Lower lobe of right lung (tissue), 2 donors: Measurements from ENCODE around the gene HNRNPL. TPM values are rescaled to one million over a fixed set of nuclear protein-coding genes. Genes with fewer than 3 reads are reported as not detected.
"Not testable (repeated sequence)": the region's sequence is repeated elsewhere in the genome, so short reads cannot be mapped to it uniquely, and the experiment has no call there.

ENCODE experiments used
- ATAC-seq, 2 donors: fragments of 200-7000 bp; cut with Tn5 transposase; one replicate each; pipeline ENCODE4 v1.9.1; 2020 to 2022; ENCODE audit warnings: mild to moderate bottlenecking in 2 of 2, moderate library complexity in 2 of 2
- DNase-seq: peaks from one replicate; pipeline ENCODE4 v3.0.0-alpha.2; 2020
- H3K27ac ChIP-seq: fragments of 200-600 bp; one replicate; pipeline ENCODE4 v1.8.0; 2022
- H3K27me3 ChIP-seq: fragments of 200-600 bp; one replicate; pipeline ENCODE4 v1.8.0; 2022; ENCODE audit warnings: low read depth
- H3K36me3 ChIP-seq: fragments of 200-600 bp; one replicate; pipeline ENCODE4 v1.8.0; 2022; ENCODE audit warnings: mild to moderate bottlenecking
- H3K4me1 ChIP-seq: fragments of 200-600 bp; one replicate; pipeline ENCODE4 v1.8.0; 2022
- H3K4me3 ChIP-seq: fragments of 200-600 bp; one replicate; pipeline ENCODE4 v1.8.0; 2022; ENCODE audit warnings: mild to moderate bottlenecking
- H3K9me3 ChIP-seq: fragments of 200-600 bp; one replicate; pipeline ENCODE4 v1.8.0; 2022
- CTCF ChIP-seq: fragments of 200-600 bp; IDR thresholded peaks from one replicate; pipeline ENCODE4 v1.8.0; 2022; ENCODE audit warnings: antibody characterized with exemption, mild to moderate bottlenecking
- intact Hi-C: fragments of 100-400 bp; cut with DNase I; formaldehyde crosslinking; loops from one replicate; pipeline ENCODE4 v1.11.0; 2022
- total RNA-seq: library from RNA; stranded (reverse); fragmentation: NEBNext Ultra II Directional; extraction: Animal tissue kit (Norgen Biotek cat#: 25700); gene quantifications from one replicate; pipeline ENCODE4 v1.2.1, GENCODE V29; 2021
- donor health status: DM: no; HTN: yes; CAD: no; lungs with severe emphysema.

HNRNPL gene
- total RNA-seq, 1 donor from 2014 or later = 274 TPM

DNA sequence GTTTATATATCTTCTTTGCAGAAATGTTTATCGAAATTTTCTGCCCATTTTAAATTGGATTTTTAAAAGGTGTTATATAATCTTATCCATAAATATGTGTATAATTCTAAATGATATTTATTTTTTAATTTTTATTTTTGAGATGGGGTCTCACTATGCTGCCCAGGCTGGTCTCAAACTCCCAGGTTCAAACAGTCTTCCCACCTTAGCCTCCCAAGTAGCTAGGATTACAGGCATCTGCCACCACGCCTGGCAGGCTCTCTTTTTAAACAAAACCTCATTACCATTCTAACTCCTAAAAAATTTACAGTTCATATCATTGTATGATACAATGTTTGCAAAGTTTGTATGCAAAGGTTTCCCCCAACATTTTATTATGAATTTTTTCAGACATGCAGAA is 53.6 kb downstream of the HNRNPL start:
- ATAC-seq = no peak
- intact Hi-C loops = no loop called here
- no peak for TF ChIP-seq CTCF
- H3K27ac ChIP-seq = no peak overlapping the region
- H3K36me3 ChIP-seq = no peaks in the 10 kb centered on the region
- no peak overlapping the region for H3K4me3 ChIP-seq
- no peak for DNase-seq
- no peaks in the 10 kb centered on the region for H3K27me3 ChIP-seq
- H3K9me3 ChIP-seq = no peaks in the 10 kb centered on the region
- peaks cover 8% of the 10 kb centered on the region for H3K4me1 ChIP-seq

GRCh38 chr19:38795549-38795948 is 54.2 kb downstream of the HNRNPL start:
- Histone ChIP-seq H3K9me3 (no peaks in the 10 kb centered on the region), H3K27me3 (no peaks in the 10 kb centered on the region), H3K4me3 (no peak overlapping the region), H3K36me3 (no peaks in the 10 kb centered on the region), H3K27ac (no peak overlapping the region), H3K4me1 (peaks cover 8% of the 10 kb centered on the region)
- intact Hi-C loops = no loop called here
- DNase-seq (no peak), ATAC-seq (no peak)
- TF ChIP-seq CTCF = no peak

DNA sequence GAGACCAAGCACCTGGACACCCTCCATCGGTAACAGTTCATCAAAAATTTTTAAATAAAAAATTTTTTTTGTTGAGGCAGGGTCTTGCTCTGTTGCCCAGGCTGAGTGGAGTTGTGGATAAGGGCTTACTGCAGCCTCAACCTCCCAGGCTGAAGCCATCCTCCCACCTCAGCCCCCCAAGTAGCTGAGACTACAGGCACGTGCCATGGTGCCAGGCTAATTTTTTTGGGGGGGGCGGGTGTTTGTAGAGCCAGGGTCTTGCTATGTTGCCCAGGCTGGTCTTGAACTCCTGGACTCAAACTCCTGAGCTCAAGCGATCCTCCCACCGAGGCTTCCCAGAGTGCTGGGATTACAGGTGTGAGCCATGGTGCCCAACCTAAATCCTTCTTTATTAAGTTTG is 56.1 kb downstream of the HNRNPL start:
- Histone ChIP-seq H3K27ac (no peak overlapping the region), H3K27me3 (no peaks in the 10 kb centered on the region), H3K9me3 (no peaks in the 10 kb centered on the region), H3K4me1 (peaks cover 8% of the 10 kb centered on the region), H3K4me3 (no peak overlapping the region), H3K36me3 (no peaks in the 10 kb centered on the region)
- intact Hi-C loops = no loop called here
- no peak for TF ChIP-seq CTCF
- DNase-seq (no peak), ATAC-seq (no peak)

GRCh38 chr19:38793177-38793576 is 56.6 kb downstream of the HNRNPL start:
- intact Hi-C loops = no loop called here
- no peak for TF ChIP-seq CTCF

GRCh38 chr19:38792250-38793111 is 57.3 kb downstream of the HNRNPL start:
- peak; percentile 59 for TF ChIP-seq CTCF
- peak; percentile 76 for DNase-seq
- Histone ChIP-seq H3K4me1 (peaks cover 8% of the 10 kb centered on the region), H3K9me3 (no peaks in the 10 kb centered on the region), H3K27me3 (no peaks in the 10 kb centered on the region), H3K27ac (peak overlapping the region; percentile 58), H3K36me3 (no peaks in the 10 kb centered on the region), H3K4me3 (peak overlapping the region; percentile 45)
- intact Hi-C loops = no loop called here
- ATAC-seq = peak; percentile 34 to 65

More at GRCh38 chr19:38793177-38793576, 56.6 kb downstream of the HNRNPL start:
- DNase-seq = no peak
- peak overlapping the region; percentile 58 for H3K27ac ChIP-seq
- H3K27me3 ChIP-seq = no peaks in the 10 kb centered on the region
- no peak for ATAC-seq
- peaks cover 8% of the 10 kb centered on the region for H3K4me1 ChIP-seq
- H3K9me3 ChIP-seq = no peaks in the 10 kb centered on the region
- H3K4me3 ChIP-seq = no peak overlapping the region
- no peaks in the 10 kb centered on the region for H3K36me3 ChIP-seq

GRCh38 chr19:38791451-38792064 is 58.2 kb downstream of the HNRNPL start:
- ATAC-seq = peak; percentile 94 to 96
- H3K27me3 ChIP-seq, H3K9me3 ChIP-seq, H3K36me3 ChIP-seq, DNase-seq, H3K4me1 ChIP-seq, H3K27ac ChIP-seq, intact Hi-C loops: not testable (repeated sequence)
- H3K4me3 ChIP-seq = peak overlapping the region; percentile 37

DNA sequence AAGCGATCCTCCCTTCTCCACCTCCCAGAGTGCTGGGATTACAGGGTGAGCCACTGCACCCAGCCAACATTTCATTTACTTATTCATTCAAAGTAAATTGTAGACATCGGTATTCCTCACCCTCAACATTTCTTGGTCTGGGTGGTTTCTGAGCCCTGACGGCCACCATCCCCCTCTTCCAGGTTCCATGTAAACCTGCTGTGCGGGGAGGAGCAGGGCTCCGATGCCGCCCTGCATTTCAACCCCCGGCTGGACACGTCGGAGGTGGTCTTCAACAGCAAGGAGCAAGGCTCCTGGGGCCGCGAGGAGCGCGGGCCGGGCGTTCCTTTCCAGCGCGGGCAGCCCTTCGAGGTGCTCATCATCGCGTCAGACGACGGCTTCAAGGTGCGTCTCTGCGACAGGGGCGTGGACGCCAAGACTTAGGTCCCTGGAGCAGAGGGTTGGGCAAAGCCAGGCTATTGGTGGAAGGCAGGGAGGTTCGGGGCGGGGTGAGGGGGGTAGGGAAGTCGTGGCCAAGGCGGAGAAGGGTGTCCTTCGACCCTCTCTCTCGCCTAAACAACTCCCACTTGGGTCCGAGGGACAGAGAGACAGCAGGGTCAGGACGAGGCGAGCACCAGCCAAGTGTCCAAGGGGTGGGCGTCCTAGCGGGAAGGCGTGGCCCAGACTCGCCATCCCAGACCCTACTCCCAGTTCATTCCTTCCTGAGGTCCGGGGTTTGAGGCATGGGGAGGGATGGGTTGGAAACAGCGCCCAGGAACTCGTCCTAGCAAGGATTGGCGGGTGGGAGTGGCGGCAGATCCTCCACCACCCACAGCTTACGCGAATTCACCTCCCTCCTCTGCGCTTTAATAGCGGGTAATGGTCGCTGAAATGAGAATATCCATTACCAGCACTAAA is 59.0 kb downstream of the HNRNPL start:
- H3K4me1 ChIP-seq, intact Hi-C loops, H3K36me3 ChIP-seq, H3K27ac ChIP-seq, DNase-seq, H3K9me3 ChIP-seq, H3K27me3 ChIP-seq: not testable (repeated sequence)
- ATAC-seq = peak; percentile 2 to 53
- peak overlapping the region; percentile 37 for H3K4me3 ChIP-seq
